HS-27A (cell line): ENCODE results near the gene SLC35E1.
"Not testable (repeated sequence)": the region's sequence is repeated elsewhere in the genome, so short reads cannot be mapped to it uniquely, and the experiment has no call there.

Experiments used
- DNase-seq: peaks from one replicate; pipeline ENCODE4 v3.0.0-alpha.2; 2012; ENCODE audit warnings: low read depth, missing footprints

SLC35E1 gene

GRCh38 chr19:16581145-16581970, 9.1 kb upstream of the SLC35E1 start:
- DNase-seq = no peak

GRCh38 chr19:16579381-16579780, 7.2 kb upstream of the SLC35E1 start:
- no peak for DNase-seq

GRCh38 chr19:16577531-16577985, 5.3 kb upstream of the SLC35E1 start:
- no peak for DNase-seq

GRCh38 chr19:16576690-16577530, 4.7 kb upstream of the SLC35E1 start:
- no peak for DNase-seq

- DNase-seq = no peak
Observed at GRCh38 chr19:16575861-16576689, 3.9 kb upstream of the SLC35E1 start.

GRCh38 chr19:16575282-16575681, 3.1 kb upstream of the SLC35E1 start:
- DNase-seq = no peak

GRCh38 chr19:16573925-16574324, 1.7 kb upstream of the SLC35E1 start:
- no peak for DNase-seq

- no peak for DNase-seq
Observed at GRCh38 chr19:16573296-16573695, 1.1 kb upstream of the SLC35E1 start.

- DNase-seq = no peak
Observed at GRCh38 chr19:16571822-16572331, 338 bp downstream of the SLC35E1 start.

- DNase-seq = no peak
Observed at GRCh38 chr19:16571283-16571682, 932 bp downstream of the SLC35E1 start.

- DNase-seq = no peak
Observed at GRCh38 chr19:16569609-16570320, 2.5 kb downstream of the SLC35E1 start.

- no peak for DNase-seq
Observed at GRCh38 chr19:16566702-16567101, 5.5 kb downstream of the SLC35E1 start.

- no peak for DNase-seq
Observed at GRCh38 chr19:16566161-16566560, 6.1 kb downstream of the SLC35E1 start.

- no peak for DNase-seq
Observed at GRCh38 chr19:16564842-16565241, 7.4 kb downstream of the SLC35E1 start.

GRCh38 chr19:16562608-16563025, 9.6 kb downstream of the SLC35E1 start:
- no peak for DNase-seq

GRCh38 chr19:16561382-16561781, 10.8 kb downstream of the SLC35E1 start:
- DNase-seq = no peak

GRCh38 chr19:16559780-16560276, 12.4 kb downstream of the SLC35E1 start:
- no peak for DNase-seq

GRCh38 chr19:16554776-16555175, 17.4 kb downstream of the SLC35E1 start:
- DNase-seq = no peak

GRCh38 chr19:16551902-16552301, 20.3 kb downstream of the SLC35E1 start:
- DNase-seq = not testable (repeated sequence)

- no peak for DNase-seq
Observed at GRCh38 chr19:16548956-16549355, 23.3 kb downstream of the SLC35E1 start.
